Memory B cell (primary cell): Measurements from ENCODE around the gene NR5A1.

Source experiments
- ATAC-seq: fragments of 150-1000 bp; cut with Tn5 transposase; 2 replicates; pipeline ENCODE4 v1.10.0; 2021; ENCODE audit warnings: low read depth, mild to moderate bottlenecking, moderate library complexity
- DNase-seq, 2 donors: peaks; one replicate each; pipeline ENCODE4 v3.0.0; 2022; ENCODE audit warnings: low spot score in 2 of 2
- H3K27ac Mint-ChIP-seq: one replicate; pipeline ENCODE4 v1.8.0; 2022; ENCODE audit warnings: mild to moderate bottlenecking, moderate library complexity, mixed read lengths
- H3K27me3 Mint-ChIP-seq: one replicate; pipeline ENCODE4 v1.8.0; 2022; ENCODE audit warnings: mixed read lengths
- H3K36me3 Mint-ChIP-seq: one replicate; pipeline ENCODE4 v1.8.0; 2022; ENCODE audit warnings: mild to moderate bottlenecking, mixed read lengths
- H3K4me1 Mint-ChIP-seq: one replicate; pipeline ENCODE4 v1.8.0; 2022; ENCODE audit warnings: mixed read lengths
- H3K4me3 Mint-ChIP-seq: one replicate; pipeline ENCODE4 v1.8.0; 2022; ENCODE audit warnings: mild to moderate bottlenecking, moderate library complexity, mixed read lengths
- H3K9me3 Mint-ChIP-seq: one replicate; pipeline ENCODE4 v1.8.0; 2022; ENCODE audit warnings: mixed read lengths

Gene NR5A1

DNA sequence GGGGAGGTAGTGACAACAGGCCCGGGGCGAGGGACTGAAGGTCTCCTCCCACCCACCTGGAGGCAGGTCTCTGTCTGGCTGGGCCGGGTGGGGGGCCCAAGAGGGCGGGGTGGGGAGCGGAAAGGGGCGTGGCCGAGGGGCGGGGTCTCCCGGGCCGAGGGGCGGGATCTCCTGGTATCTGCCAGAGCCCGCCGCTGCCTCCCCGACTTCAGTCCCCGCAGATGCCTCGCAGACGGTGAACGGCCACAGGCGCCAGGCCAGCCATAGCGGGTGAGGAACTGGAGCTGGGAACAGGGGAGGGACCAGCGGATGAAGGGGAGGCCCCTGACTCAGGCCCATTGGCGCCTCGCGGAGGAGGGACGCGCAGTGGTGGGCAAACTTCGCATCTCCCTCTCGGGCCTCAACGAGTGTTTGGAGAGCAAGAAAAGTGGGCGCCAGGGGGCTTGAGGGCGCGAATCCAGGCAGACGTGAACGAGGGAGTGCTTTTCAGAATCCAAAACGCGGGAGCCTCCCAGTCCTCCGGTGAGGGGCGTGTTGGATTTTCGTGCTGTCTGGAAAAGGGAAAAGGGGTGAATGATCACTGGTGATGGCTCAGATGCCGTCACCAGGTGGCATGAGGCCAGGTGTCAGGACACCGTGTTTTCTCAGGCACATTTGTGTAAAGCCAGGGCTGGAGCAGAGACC lies 56.8 kb downstream of the NR5A1 start, which contains the start of gene ADGRD2:
Gene ADGRD2 (plus strand): TSS at position 211 of the 684 bp plus-strand sequence. CDS start 1,216 bp downstream, outside the sequence.
- H3K4me3 Mint-ChIP-seq: peak within 1 kb of the TSS; percentile 11
- no peaks in the 10 kb centered on the region for H3K36me3 Mint-ChIP-seq
- peaks cover 28% of the 10 kb centered on the region for H3K27me3 Mint-ChIP-seq
- H3K4me1 Mint-ChIP-seq: peaks cover 4% of the 10 kb centered on the region
- ATAC-seq: no peak
- H3K9me3 Mint-ChIP-seq: no peaks in the 10 kb centered on the region
- H3K27ac Mint-ChIP-seq: no peak within 1 kb of the TSS
- DNase-seq: no peak

DNA sequence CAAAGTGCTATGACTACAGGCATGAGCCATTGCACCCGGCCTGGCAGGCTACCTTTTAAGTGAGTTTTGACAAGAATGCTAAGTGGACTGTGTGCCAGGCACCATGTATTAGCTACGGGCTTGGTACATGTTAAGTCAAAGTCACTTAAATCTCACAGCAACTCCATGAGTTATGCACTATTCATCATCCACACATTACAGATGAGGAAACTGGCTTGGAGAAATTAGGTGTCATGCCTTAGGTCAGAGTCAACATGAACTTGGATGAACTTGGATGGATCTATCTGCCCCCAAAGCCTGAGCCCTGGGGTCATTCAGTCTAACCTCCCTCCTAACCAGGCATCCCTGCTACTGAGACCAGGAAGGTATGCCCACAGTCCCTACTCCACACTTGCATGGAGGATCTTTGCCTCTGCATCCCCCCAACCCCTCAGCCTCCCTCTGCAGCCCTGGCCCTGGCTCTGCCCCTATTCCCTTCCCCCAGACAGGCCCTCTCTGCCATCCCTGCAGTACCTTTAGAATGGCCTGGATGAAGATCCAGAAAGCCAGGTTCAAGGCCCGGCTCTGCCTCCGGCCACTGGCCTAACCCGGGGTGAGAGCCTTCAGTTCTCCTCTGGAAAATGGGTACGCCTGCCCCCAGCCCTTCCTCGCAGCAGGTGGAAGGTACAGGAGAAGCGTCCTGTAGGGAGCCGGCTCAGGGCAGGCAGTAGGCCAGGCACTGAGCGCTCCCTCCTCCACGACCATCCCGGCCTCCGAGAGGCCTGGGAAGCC lies 57.6 kb downstream of the NR5A1 start:
- Mint-ChIP-seq H3K27ac (no peak overlapping the region), H3K4me1 (peaks cover 4% of the 10 kb centered on the region), H3K9me3 (no peaks in the 10 kb centered on the region), H3K4me3 (no peak overlapping the region), H3K27me3 (peaks cover 26% of the 10 kb centered on the region), H3K36me3 (no peaks in the 10 kb centered on the region)
- ATAC-seq (no peak), DNase-seq (no peak)

DNA sequence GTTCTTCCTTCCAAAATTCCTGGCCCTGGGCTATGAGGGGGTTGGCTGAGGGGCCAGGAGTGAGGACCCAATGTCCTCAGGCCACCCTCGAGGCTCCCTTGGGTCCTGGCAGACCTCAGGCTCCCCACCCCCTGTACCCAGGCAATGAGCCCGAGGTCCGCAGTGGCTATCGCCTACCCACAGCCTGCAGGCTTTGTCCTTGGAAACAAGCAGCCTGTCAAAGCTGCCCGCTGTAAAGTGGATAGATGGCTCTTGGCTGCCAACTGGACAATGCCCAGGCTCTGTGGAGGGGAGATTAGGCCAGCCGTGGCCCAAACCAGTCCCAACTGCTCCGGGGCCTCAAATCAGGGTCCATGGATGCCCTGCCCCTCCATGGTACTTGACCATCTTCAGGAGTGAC lies 59.2 kb downstream of the NR5A1 start:
- Mint-ChIP-seq H3K36me3 (no peaks in the 10 kb centered on the region), H3K4me1 (peaks cover 4% of the 10 kb centered on the region), H3K27me3 (peaks cover 28% of the 10 kb centered on the region), H3K4me3 (no peak overlapping the region), H3K27ac (no peak overlapping the region), H3K9me3 (no peaks in the 10 kb centered on the region)
- ATAC-seq (no peak), DNase-seq (no peak)

DNA sequence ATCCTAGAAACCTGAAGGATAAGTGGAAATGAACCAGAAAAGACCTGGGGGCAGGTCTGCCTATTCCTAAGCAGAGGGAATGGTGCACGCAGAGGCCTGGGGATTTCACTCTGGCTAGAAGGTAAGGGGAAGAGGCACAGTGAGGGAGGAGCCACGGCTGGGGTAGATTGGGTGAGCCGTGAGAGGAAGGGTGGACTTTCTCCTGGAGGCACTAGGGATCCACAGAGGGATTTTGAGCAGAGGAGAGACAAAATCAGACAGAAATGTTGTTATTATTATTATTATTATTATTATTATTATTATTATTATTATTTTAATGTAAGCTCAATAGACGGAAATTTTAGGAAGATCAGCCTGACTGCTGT lies 59.9 kb downstream of the NR5A1 start:
- no peaks in the 10 kb centered on the region for H3K36me3 Mint-ChIP-seq
- no peak overlapping the region for H3K27ac Mint-ChIP-seq
- ATAC-seq: no peak
- no peaks in the 10 kb centered on the region for H3K9me3 Mint-ChIP-seq
- H3K4me3 Mint-ChIP-seq: no peak overlapping the region
- DNase-seq: no peak
- H3K4me1 Mint-ChIP-seq: peaks cover 4% of the 10 kb centered on the region
- peaks cover 26% of the 10 kb centered on the region for H3K27me3 Mint-ChIP-seq

DNA sequence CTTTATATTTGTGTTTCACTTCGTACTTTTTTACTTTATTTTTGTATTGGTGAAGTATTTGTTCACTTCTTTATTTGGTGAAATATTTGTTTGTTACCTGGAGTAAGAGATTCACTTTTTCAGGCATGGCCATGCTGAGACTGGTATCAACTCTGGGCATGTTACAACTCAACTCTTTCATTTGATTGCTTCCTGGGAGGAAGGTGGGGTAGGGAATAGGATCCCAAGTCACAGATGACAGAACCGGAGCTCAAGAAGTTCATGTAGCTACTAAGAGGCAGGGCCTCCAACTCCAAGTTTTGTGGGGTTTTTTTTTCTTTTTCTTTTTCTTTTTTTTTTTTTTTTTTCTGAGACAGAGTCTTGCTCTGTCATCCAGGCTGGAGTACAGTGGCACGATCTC lies 63.0 kb downstream of the NR5A1 start:
- no peaks in the 10 kb centered on the region for H3K9me3 Mint-ChIP-seq
- ATAC-seq (no peak), DNase-seq (no peak)
- H3K36me3 Mint-ChIP-seq: no peaks in the 10 kb centered on the region
- H3K27ac Mint-ChIP-seq: no peak overlapping the region
- no peak overlapping the region for H3K4me3 Mint-ChIP-seq
- H3K4me1 Mint-ChIP-seq: no peaks in the 10 kb centered on the region
- peaks cover 19% of the 10 kb centered on the region for H3K27me3 Mint-ChIP-seq

DNA sequence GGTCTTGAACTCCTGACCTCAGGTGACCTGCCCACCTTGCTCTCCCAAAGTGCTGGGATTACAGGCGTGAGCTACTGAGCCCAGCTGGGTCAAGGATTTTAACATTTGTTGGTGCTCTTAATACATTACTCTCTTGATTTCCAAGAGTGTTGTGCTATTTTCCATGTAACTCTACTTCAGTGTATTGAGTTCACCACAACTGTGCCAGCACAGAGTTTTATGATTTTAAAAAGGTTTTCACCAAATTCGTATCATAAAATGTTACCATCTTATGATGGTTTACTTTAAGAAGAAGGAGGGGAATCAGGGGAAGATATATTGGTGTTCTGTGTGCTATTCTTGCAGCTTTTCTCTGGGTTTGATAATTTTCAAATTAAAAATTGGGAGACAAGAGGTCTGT lies 63.6 kb downstream of the NR5A1 start:
- ATAC-seq (no peak), DNase-seq (no peak)
- Mint-ChIP-seq H3K36me3 (no peaks in the 10 kb centered on the region), H3K27ac (no peak overlapping the region), H3K27me3 (peaks cover 18% of the 10 kb centered on the region), H3K4me3 (no peak overlapping the region), H3K4me1 (no peaks in the 10 kb centered on the region), H3K9me3 (no peaks in the 10 kb centered on the region)

DNA sequence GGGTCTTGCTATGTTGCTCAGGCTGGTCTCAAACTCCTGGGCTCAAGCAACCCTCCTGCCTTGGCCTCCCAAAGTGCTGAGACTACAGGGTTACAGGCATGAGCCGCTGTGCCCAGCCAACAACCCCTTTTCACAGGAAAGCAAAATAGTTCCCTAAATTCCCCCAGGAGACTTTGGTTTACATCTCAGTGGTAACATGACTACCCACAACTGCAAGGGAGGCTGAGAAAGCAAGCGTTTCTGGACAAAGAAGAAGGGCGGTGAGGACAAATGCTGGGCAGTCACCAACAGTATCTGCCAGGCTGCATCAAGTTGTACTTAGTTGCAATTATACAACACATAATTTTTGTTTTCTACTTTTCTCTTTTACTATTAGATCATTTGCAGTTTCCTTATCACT lies 64.4 kb downstream of the NR5A1 start:
- Mint-ChIP-seq H3K27ac (no peak overlapping the region), H3K9me3 (no peaks in the 10 kb centered on the region), H3K4me1 (no peaks in the 10 kb centered on the region), H3K27me3 (peaks cover 15% of the 10 kb centered on the region), H3K36me3 (no peaks in the 10 kb centered on the region), H3K4me3 (no peak overlapping the region)
- no peak for DNase-seq
- ATAC-seq: no peak

DNA sequence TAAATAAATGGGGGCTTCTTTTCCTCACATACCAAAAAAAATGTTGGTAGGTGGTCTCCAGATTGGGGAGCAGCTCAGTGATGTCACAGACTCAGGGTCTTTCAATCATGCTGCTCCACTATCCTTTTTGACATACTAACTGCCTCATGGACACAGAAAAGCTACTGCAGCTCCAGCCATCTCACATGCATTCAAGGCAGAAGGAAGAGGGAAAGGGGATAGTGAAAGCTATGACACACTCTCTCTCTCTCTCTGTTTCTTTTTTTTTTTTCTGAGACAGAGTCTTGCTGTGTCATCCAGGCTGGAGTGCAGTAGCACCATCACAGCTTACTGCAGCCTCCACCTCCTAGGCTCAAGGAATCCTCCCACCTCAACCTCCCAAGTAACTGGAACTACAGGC lies 64.8 kb downstream of the NR5A1 start:
- H3K4me1 Mint-ChIP-seq: no peaks in the 10 kb centered on the region
- H3K4me3 Mint-ChIP-seq: no peak overlapping the region
- peaks cover 15% of the 10 kb centered on the region for H3K27me3 Mint-ChIP-seq
- no peaks in the 10 kb centered on the region for H3K36me3 Mint-ChIP-seq
- no peak overlapping the region for H3K27ac Mint-ChIP-seq
- ATAC-seq (no peak), DNase-seq (no peak)
- no peaks in the 10 kb centered on the region for H3K9me3 Mint-ChIP-seq

DNA sequence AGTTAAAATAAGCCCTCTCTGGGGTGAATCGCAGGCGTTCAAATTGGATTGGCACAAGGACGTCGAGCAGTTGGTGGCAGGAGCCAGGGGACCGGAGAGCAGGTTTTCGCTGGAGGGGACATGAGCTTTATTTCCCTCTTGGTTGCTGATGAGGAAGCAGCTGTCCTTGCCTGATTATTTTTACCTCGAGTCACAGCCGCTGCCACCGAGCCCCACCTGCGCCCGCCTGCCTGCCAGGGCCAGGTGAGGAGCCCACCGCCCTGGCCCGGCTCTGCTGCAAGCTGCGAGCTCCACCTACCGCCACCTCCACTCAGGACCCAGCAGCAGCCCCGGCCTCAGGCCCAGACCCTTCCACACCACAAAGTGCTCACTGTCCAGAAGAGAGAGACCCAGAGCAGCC lies 65.9 kb downstream of the NR5A1 start:
- no peaks in the 10 kb centered on the region for H3K4me1 Mint-ChIP-seq
- no peak for ATAC-seq
- no peaks in the 10 kb centered on the region for H3K36me3 Mint-ChIP-seq
- DNase-seq: no peak
- no peaks in the 10 kb centered on the region for H3K9me3 Mint-ChIP-seq
- no peak overlapping the region for H3K27ac Mint-ChIP-seq
- H3K4me3 Mint-ChIP-seq: no peak overlapping the region
- peaks cover 11% of the 10 kb centered on the region for H3K27me3 Mint-ChIP-seq

DNA sequence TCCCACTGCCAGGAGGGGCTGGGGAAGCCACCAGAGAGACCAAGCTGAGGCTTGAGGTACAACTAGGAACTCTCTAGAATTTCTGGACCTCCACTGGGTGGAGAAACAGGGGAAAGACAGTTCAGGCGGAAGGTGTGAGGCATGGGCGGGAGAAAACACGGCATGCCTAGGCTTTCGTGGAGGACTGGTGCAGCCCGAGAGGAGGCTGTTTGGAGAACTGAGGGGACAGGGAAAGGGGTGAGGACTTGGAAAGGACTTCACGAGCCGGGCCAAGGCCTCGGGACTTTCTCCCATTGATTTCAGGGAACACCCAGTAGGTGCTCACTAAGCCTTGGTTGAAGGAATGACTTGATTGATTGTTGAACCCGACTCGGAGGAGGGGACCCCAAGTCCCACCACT lies 66.4 kb downstream of the NR5A1 start:
- Mint-ChIP-seq H3K9me3 (no peaks in the 10 kb centered on the region), H3K4me1 (no peaks in the 10 kb centered on the region), H3K27me3 (peaks cover 11% of the 10 kb centered on the region), H3K27ac (no peak overlapping the region), H3K4me3 (no peak overlapping the region), H3K36me3 (no peaks in the 10 kb centered on the region)
- ATAC-seq: no peak
- DNase-seq: no peak

DNA sequence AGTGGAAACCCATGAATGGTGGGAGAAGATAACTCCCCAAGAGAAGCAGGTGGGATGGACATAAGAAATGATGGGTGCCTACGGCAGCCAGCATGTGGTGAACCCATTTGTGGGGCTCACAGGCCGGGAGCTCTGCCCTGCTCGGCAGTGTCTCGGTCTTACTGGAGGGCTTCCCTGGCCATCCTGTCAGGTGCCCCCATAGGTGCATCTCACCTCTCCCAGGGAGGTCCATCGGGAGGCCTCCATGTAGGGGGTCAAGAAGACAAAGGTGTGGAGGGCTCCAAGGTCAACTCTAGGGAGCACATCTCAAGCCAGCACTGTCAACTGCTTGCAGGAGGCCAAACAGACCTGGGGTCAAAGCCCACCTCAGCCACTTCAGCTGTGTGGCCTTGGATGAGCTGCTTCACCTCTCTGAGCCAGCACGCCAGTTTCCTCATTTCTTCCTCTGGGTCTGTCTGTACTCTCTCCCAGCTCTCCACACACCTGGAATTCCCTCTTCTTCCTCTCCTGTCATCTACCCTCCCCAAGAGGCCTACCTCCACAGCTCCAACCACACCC lies 67.4 kb downstream of the NR5A1 start:
- Mint-ChIP-seq H3K36me3 (no peaks in the 10 kb centered on the region), H3K27ac (no peak overlapping the region), H3K27me3 (peaks cover 11% of the 10 kb centered on the region), H3K4me1 (no peaks in the 10 kb centered on the region), H3K9me3 (no peaks in the 10 kb centered on the region), H3K4me3 (no peak overlapping the region)
- ATAC-seq (no peak), DNase-seq (no peak)

DNA sequence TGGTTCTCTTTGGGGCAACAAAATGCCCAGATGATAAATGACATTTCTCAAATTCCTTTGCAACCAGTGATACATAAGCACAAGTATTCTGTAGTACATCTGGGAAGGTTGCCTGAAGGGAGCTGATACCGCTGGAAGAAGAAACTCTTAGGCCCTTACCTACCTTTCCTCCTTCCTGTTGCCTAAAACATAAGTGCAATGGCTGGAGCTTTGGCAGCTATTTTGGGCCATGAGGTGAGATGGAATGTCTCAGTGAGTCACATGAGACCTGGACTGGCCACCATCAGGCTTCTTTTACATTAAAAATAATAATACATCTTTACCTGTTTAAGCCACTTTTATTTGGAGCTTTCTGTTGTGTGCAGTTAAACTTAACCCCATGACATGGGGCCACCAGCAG lies 68.1 kb downstream of the NR5A1 start:
- H3K27me3 Mint-ChIP-seq: peaks cover 9% of the 10 kb centered on the region
- ATAC-seq (no peak), DNase-seq (no peak)
- no peak overlapping the region for H3K4me3 Mint-ChIP-seq
- no peaks in the 10 kb centered on the region for H3K4me1 Mint-ChIP-seq
- H3K36me3 Mint-ChIP-seq: no peaks in the 10 kb centered on the region
- no peaks in the 10 kb centered on the region for H3K9me3 Mint-ChIP-seq
- no peak overlapping the region for H3K27ac Mint-ChIP-seq

DNA sequence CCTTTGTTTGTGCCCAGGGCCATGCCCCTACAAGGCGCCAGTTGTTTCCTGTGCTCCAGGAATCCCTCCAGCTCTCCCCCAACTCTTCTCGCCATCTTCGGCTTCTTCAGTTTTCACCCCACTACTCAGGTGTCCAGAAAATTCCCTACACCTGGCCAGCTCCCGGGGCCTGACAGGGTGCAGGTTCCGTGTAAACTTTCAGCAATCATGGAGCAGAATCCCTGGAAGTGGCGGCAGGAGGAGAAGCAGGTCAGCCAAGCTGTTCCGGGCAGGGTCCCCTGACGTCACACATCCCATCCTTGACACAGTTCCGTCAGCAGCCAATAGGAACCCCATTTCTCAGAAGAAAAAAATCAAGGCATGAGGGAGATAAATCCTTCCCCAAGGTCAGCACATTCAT lies 69.1 kb downstream of the NR5A1 start:
- no peaks in the 10 kb centered on the region for H3K9me3 Mint-ChIP-seq
- peaks cover 9% of the 10 kb centered on the region for H3K27me3 Mint-ChIP-seq
- no peak for DNase-seq
- H3K4me3 Mint-ChIP-seq: no peak overlapping the region
- ATAC-seq: no peak
- H3K36me3 Mint-ChIP-seq: no peaks in the 10 kb centered on the region
- H3K4me1 Mint-ChIP-seq: no peaks in the 10 kb centered on the region
- H3K27ac Mint-ChIP-seq: no peak overlapping the region

DNA sequence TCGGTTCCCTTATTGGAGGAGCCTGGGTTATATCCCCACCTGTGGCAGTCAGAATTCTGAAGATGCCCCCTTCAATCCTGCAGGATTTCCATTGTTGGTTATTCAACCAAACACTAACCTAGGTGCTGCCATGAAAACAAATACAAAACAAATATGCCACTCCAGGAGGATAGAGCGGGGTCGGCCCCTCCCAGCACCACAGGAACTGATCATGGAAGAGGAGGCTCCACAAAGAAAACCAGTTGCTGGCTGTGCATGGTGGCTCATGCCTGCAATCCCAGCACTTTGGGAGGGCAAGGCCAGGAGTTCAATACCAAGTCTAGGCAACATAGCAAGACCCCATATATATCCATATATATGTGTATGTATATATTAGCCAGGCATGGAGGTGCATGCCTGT lies 70.1 kb downstream of the NR5A1 start:
- DNase-seq: no peak
- no peaks in the 10 kb centered on the region for H3K9me3 Mint-ChIP-seq
- no peaks in the 10 kb centered on the region for H3K4me1 Mint-ChIP-seq
- no peak for ATAC-seq
- peaks cover 2% of the 10 kb centered on the region for H3K36me3 Mint-ChIP-seq
- peaks cover 14% of the 10 kb centered on the region for H3K27me3 Mint-ChIP-seq
- no peak overlapping the region for H3K4me3 Mint-ChIP-seq
- no peak overlapping the region for H3K27ac Mint-ChIP-seq
